ENCODE measurements around the gene SCNN1B.

The SCNN1B gene

GRCh38 chr16:23323224-23324030 is 21.3 kb downstream of the SCNN1B start:
- DNase-seq = no peak

GRCh38 chr16:23324727-23325126 is 22.6 kb downstream of the SCNN1B start:
- DNase-seq = no peak

GRCh38 chr16:23327836-23328235 is 25.7 kb downstream of the SCNN1B start:
- no peak for DNase-seq

GRCh38 chr16:23330161-23330560 is 28.1 kb downstream of the SCNN1B start:
- DNase-seq = no peak

GRCh38 chr16:23330583-23331249 is 28.6 kb downstream of the SCNN1B start:
- no peak for DNase-seq

- DNase-seq = no peak
Measured at GRCh38 chr16:23333034-23333579, 31.0 kb downstream of the SCNN1B start.

DNA sequence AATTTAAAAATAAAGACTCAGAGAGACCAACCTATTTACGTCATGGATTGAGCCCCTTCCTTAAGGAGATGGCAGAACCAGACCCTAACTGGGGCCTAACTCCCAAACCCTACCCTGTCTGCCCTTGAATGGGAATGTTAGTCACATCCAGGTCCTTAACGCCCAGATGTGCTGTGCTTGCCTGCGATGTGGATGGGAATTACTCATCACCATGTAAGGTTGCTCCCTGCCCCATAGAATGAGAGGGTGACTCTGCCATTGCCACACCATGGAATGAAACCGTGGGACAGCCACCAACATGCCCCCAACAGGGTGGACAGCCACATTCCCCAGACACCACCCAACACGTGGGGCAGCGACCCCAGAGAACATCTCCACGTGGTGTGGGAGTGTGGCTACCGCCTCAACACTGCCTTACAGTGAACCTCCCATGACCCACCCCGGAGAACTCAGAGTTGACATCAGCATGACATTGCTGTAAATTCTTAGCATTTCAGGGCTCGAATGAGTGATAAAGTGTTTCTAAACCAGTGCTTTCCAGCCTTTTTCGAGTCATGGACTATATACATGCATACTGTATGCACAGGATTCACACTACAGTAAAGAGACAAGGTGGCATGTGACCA is 31.8 kb downstream of the SCNN1B start:
- no peak for DNase-seq

GRCh38 chr16:23334457-23334853 is 32.4 kb downstream of the SCNN1B start:
- DNase-seq = no peak

DNA sequence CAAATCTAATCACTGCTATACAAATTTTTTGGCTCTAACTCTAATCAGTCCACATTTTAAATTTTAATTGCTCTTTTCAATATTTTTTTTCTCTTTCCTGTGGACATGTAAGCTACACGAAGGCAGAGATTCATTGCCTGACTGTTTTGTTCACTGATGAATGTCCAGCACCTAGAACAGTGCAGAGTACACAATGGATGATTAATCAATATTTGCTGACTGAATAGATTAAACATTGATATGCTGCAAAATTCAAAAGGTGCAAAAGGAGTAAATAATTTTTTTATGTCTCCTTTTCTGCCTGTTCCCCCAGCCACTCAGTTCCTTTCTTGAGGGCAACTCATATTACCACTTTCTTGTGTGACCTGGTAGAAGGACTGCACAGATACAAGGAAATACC is 32.8 kb downstream of the SCNN1B start:
- no peak for DNase-seq

- DNase-seq = no peak
Measured at GRCh38 chr16:23337836-23338550, 35.9 kb downstream of the SCNN1B start.

- DNase-seq = no peak
Measured at GRCh38 chr16:23339787-23340186, 37.7 kb downstream of the SCNN1B start.

DNA sequence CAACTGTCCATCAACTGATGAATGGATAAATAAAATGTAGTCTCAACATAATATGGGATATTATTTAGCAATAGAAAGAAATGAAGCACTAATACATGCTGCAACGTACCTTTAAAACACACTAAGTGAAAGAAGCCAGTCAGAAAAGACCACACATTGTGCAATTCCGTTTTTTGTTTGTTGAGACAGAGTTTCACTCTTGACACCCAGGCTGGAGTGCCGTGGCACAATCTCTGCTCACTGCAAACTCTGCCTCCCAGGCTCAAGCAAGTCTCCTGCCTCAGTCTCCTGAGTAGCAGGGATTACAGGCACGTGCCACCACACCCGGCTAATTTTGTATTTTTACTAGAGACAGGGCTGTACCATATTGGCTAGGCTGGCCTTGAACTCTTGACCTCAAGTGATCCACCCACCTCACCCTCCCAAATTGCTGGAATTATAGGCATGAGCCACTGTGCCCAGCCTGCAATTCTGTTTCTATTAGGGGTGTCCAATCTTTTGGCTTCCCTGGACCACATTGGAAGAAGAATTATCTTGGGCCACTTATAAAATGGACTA is 40.1 kb downstream of the SCNN1B start:
- no peak for DNase-seq

- no peak for DNase-seq
Measured at GRCh38 chr16:23343643-23344612, 41.8 kb downstream of the SCNN1B start.

GRCh38 chr16:23345237-23345636 is 43.1 kb downstream of the SCNN1B start:
- no peak for DNase-seq

GRCh38 chr16:23348579-23349469 is 46.7 kb downstream of the SCNN1B start:
- DNase-seq = no peak

DNA sequence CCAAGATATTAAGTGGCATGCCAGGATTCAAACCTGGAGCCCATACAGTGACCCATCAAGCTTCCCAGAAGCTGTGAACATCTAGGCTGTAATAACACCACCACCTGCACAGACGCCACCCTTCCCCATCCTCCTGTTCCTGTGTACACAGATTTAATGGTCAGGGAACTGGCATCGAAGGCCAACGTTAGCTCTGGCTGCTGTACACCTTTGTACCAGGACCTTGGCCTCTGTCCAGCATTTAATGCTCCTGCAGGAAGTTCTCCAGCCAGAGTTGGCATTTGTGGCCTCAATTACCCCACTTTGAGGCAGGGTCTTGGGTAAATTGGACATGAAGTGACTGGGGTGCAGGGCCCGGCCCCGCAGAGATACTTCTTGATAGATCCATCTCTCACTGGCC is 49.3 kb downstream of the SCNN1B start:
- no peak for DNase-seq

GRCh38 chr16:23353440-23353839 is 51.3 kb downstream of the SCNN1B start:
- no peak for DNase-seq

DNA sequence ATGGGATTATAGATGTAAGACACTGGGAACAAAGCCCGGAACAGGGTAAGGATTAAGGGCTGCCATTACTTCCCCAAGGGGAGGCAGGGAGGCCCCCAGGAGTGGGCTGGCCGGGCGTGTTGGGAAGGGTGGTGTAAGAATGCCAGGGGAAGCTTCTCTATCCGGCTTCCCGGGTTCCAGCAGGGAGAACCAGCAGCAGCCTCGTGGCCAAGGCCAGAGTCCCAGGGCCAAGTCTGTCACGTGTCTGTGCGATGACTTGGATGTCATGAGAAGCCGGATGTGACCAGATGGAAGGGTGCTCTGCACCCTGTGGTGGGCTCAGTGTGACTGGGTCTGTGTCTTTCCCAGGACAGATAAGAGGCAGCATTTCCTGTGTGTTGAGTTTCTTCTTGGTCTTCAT is 52.1 kb downstream of the SCNN1B start:
- DNase-seq = peak; percentile 50

DNA sequence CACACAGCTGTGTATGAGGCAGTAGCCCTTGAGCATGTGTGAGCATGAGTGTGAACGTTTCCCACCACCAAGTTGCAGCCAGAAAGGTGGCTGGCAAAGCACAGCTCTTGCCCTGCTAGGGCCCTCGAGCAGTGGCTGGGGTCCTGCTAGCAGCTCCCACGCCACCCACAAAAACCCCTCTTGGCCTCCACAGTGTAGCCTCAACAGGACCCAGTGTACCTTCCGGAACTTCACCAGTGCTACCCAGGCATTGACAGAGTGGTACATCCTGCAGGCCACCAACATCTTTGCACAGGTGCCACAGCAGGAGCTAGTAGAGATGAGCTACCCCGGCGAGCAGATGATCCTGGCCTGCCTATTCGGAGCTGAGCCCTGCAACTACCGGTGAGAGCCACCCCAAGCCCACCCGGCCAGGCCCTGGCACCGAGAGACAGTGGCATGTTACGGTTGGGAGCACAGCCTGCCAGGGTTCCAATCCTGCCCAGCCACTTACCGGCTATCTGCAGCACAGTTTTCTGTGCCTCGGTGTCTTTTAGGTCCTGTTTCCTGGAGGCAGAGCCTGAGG is 53.1 kb downstream of the SCNN1B start:
- DNase-seq = peak; percentile 41

DNA sequence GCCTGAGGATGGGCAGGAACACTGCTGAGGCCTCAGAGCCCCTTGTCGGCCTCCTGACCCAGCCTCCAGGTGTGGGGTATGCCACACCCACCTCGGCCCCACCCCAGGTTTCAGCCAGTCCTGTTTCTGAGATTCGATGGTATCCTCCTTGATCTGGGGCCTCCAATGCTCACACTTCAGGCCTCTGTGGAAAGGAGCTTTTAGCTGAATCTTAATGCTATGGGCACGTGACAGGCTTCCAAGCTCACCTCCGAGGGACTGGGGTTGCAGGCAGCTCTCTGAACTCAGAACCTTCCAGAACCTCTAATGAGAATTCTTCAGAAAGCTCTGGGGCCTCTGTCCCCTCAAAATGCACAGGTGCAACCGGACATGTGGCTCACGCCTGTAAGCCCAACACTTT is 54.8 kb downstream of the SCNN1B start:
- no peak for DNase-seq
